ENCODE measurements around the gene SCGB1C2. TPM values are rescaled to one million over a fixed set of nuclear protein-coding genes. Genes with fewer than 3 reads are reported as not detected.

The SCGB1C2 gene
- total RNA-seq, 4 donors from 2014 or later: not detected

GRCh38 chr17:152860-153420 is 15.6 kb downstream of the SCGB1C2 start:
- intact Hi-C loops (cut with DNase I): no loop called here
- 87 to 96% methylated on average over 4 to 5 of the region's 12 CpGs for WGBS, 2 donors
- no peak for DNase-seq

GRCh38 chr17:153851-154250 is 16.5 kb downstream of the SCGB1C2 start:
- no peak for DNase-seq

More at GRCh38 chr17:152860-153420, 15.6 kb downstream of the SCGB1C2 start:
- TF ChIP-seq POLR2A (IDR thresholded peaks at IDR 0.05): no peak
- TF ChIP-seq CTCF (IDR thresholded peaks at IDR 0.05): no peak
- H3K9me3 ChIP-seq: no peaks in the 10 kb centered on the region
- H3K27me3 ChIP-seq: no peaks in the 10 kb centered on the region
- peaks cover 0 to 74% (median 19%) of the 10 kb centered on the region in 3 donors for H3K36me3 ChIP-seq
- no peak overlapping the region for H3K27ac ChIP-seq
- no peak overlapping the region for H3K4me3 ChIP-seq
- no peaks in the 10 kb centered on the region for H3K4me1 ChIP-seq

GRCh38 chr17:155576-155975 is 18.2 kb downstream of the SCGB1C2 start:
- H3K4me1 ChIP-seq: no peaks in the 10 kb centered on the region
- TF ChIP-seq POLR2A (IDR thresholded peaks at IDR 0.05): no peak
- no peak for TF ChIP-seq CTCF (IDR thresholded peaks at IDR 0.05)
- no peaks in the 10 kb centered on the region for H3K27me3 ChIP-seq
- H3K9me3 ChIP-seq: no peaks in the 10 kb centered on the region
- intact Hi-C loops (cut with DNase I): no loop called here
- H3K27ac ChIP-seq: no peak overlapping the region
- DNase-seq: no peak
- H3K4me3 ChIP-seq: no peak overlapping the region
- H3K36me3 ChIP-seq: peaks cover 0 to 62% (median 19%) of the 10 kb centered on the region in 3 donors
- WGBS, 2 donors: 97% methylated on average over 5 of the region's 7 CpGs; no CpG with 5 or more reads in 1 of the 2 donors

More at GRCh38 chr17:153851-154250, 16.5 kb downstream of the SCGB1C2 start:
- H3K4me3 ChIP-seq: no peak overlapping the region
- H3K27me3 ChIP-seq: no peaks in the 10 kb centered on the region
- no peak overlapping the region for H3K27ac ChIP-seq
- WGBS, 2 donors: 86 to 91% methylated on average over 9 of the region's 9 CpGs
- no peaks in the 10 kb centered on the region for H3K9me3 ChIP-seq
- intact Hi-C loops (cut with DNase I): no loop called here
- no peaks in the 10 kb centered on the region for H3K4me1 ChIP-seq
- TF ChIP-seq CTCF (IDR thresholded peaks at IDR 0.05) (no peak), POLR2A (IDR thresholded peaks at IDR 0.05) (no peak)
- H3K36me3 ChIP-seq: peaks cover 0 to 65% (median 19%) of the 10 kb centered on the region in 3 donors

GRCh38 chr17:156094-156621 is 18.8 kb downstream of the SCGB1C2 start:
- no peak for DNase-seq
- Histone ChIP-seq H3K27ac (no peak overlapping the region), H3K4me3 (no peak overlapping the region), H3K27me3 (no peaks in the 10 kb centered on the region), H3K9me3 (no peaks in the 10 kb centered on the region), H3K36me3 (peaks cover 0 to 68% (median 19%) of the 10 kb centered on the region in 3 donors), H3K4me1 (no peaks in the 10 kb centered on the region)
- intact Hi-C loops (cut with DNase I): no loop called here
- TF ChIP-seq POLR2A (IDR thresholded peaks at IDR 0.05) (no peak), CTCF (IDR thresholded peaks at IDR 0.05) (no peak)
- 88 to 94% methylated on average over 9 of the region's 28 CpGs for whole genome bisulfite sequencing, 2 donors

- 79 to 93% methylated on average over 10 to 18 of the region's 19 CpGs for WGBS, 2 donors
- no peak for DNase-seq
Measured at GRCh38 chr17:156946-157345, 19.6 kb downstream of the SCGB1C2 start.

More at GRCh38 chr17:156946-157345, 19.6 kb downstream of the SCGB1C2 start:
- Histone ChIP-seq H3K9me3 (no peaks in the 10 kb centered on the region), H3K36me3 (peaks cover 0 to 68% (median 19%) of the 10 kb centered on the region in 3 donors), H3K27me3 (no peaks in the 10 kb centered on the region), H3K4me1 (no peaks in the 10 kb centered on the region), H3K4me3 (no peak overlapping the region), H3K27ac (no peak overlapping the region)
- intact Hi-C loops (cut with DNase I): no loop called here
- TF ChIP-seq POLR2A (IDR thresholded peaks at IDR 0.05) (no peak), CTCF (IDR thresholded peaks at IDR 0.05) (no peak)
